LNCaP clone FGC (cell line): ENCODE measurements around the gene ZNF486.
A peak's percentile ranks its signal among the peaks of the same experiment; 100 is the strongest.
"Not testable (repeated sequence)": the region's sequence is repeated elsewhere in the genome, so short reads cannot be mapped to it uniquely, and the experiment has no call there.

Source experiments
- DNase-seq: peaks from one replicate; pipeline ENCODE4 v3.0.0-alpha.2; 2011; ENCODE audit warnings: low read depth
- H3K4me3 ChIP-seq: 2 replicates; pipeline ENCODE4 v1.5.1; 2011; ENCODE audit warnings: mild to moderate bottlenecking, low read depth, low read length, control low read depth
- CTCF ChIP-seq: IDR thresholded peaks from 2 replicates; pipeline ENCODE4 v1.5.1; 2012; ENCODE audit warnings: mild to moderate bottlenecking; ENCODE audit not compliant: control insufficient read depth, insufficient read depth; ENCODE audit errors: extremely low read depth

ZNF486 gene

GRCh38 chr19:20186174-20186573 lies 19.2 kb downstream of the ZNF486 start:
- no peak for DNase-seq
- TF ChIP-seq CTCF = no peak

GRCh38 chr19:20197747-20198146 lies 30.7 kb downstream of the ZNF486 start:
- DNase-seq = no peak
- TF ChIP-seq CTCF = no peak
- no peak overlapping the region for H3K4me3 ChIP-seq

More at GRCh38 chr19:20186174-20186573, 19.2 kb downstream of the ZNF486 start:
- no peak overlapping the region for H3K4me3 ChIP-seq

GRCh38 chr19:20209051-20209450 lies 42.0 kb downstream of the ZNF486 start:
- TF ChIP-seq CTCF = no peak
- no peak for DNase-seq
- H3K4me3 ChIP-seq = no peak overlapping the region

GRCh38 chr19:20214366-20214765 lies 47.4 kb downstream of the ZNF486 start:
- not testable (repeated sequence) for H3K4me3 ChIP-seq, DNase-seq

- H3K4me3 ChIP-seq, DNase-seq: not testable (repeated sequence)
Measured at GRCh38 chr19:20221605-20222004, 54.6 kb downstream of the ZNF486 start.

GRCh38 chr19:20233105-20233504 lies 66.1 kb downstream of the ZNF486 start:
- H3K4me3 ChIP-seq = no peak overlapping the region
- DNase-seq = no peak
- no peak for TF ChIP-seq CTCF

- no peak for DNase-seq
- TF ChIP-seq CTCF = no peak
- H3K4me3 ChIP-seq = no peak overlapping the region
Measured at GRCh38 chr19:20235156-20235555, 68.1 kb downstream of the ZNF486 start.

- peak overlapping the region; percentile 46 for H3K4me3 ChIP-seq
- TF ChIP-seq CTCF = no peak
- peak; percentile 27 for DNase-seq
Measured at GRCh38 chr19:20237773-20238623, 71.0 kb downstream of the ZNF486 start.
